SU-DHL-6 (cell line): ENCODE results near the gene TBC1D1.

Experiments used
- EZH2phosphoT487 ChIP-seq: fragments of 200-600 bp; sonication (generic), shearing (Covaris generic); conservative IDR thresholded peaks from 2 replicates; pipeline ENCODE4 v1.6.1; 2018; ENCODE audit warnings: mild to moderate bottlenecking, antibody characterized with exemption, low read length, moderate library complexity, mixed read lengths
- TF ChIP-seq, protein P1 (sequence below): fragments of 200-600 bp; sonication (generic); IDR thresholded peaks from one replicate; pipeline ENCODE4 v1.5.1; 2017; ENCODE audit warnings: antibody characterized with exemption, mild to moderate bottlenecking, low read length, moderate library complexity; ENCODE audit not compliant: insufficient read depth, poor library complexity, severe bottlenecking

GRCh38 chr4:38177641-38178391, 286.9 kb downstream of the TBC1D1 start:
- TF ChIP-seq, protein P1, sequence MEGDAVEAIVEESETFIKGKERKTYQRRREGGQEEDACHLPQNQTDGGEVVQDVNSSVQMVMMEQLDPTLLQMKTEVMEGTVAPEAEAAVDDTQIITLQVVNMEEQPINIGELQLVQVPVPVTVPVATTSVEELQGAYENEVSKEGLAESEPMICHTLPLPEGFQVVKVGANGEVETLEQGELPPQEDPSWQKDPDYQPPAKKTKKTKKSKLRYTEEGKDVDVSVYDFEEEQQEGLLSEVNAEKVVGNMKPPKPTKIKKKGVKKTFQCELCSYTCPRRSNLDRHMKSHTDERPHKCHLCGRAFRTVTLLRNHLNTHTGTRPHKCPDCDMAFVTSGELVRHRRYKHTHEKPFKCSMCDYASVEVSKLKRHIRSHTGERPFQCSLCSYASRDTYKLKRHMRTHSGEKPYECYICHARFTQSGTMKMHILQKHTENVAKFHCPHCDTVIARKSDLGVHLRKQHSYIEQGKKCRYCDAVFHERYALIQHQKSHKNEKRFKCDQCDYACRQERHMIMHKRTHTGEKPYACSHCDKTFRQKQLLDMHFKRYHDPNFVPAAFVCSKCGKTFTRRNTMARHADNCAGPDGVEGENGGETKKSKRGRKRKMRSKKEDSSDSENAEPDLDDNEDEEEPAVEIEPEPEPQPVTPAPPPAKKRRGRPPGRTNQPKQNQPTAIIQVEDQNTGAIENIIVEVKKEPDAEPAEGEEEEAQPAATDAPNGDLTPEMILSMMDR, result no peak
- TF ChIP-seq EZH2phosphoT487, result no peak
